Hepatocyte (in vitro differentiated cells): ENCODE measurements around the gene GPR78. TPM values are rescaled to one million over a fixed set of nuclear protein-coding genes. Genes with fewer than 3 reads are reported as not detected.
A peak's percentile ranks its signal among the peaks of the same experiment; 100 is the strongest.

Source experiments
- DNase-seq: peaks from one replicate; pipeline ENCODE4 v3.0.0-alpha.2; 2016; ENCODE audit warnings: low spot score
- H2AFZ ChIP-seq: fragments of 200-600 bp; sonication (generic); 2 replicates; pipeline ENCODE4 v1.6.0; 2016; ENCODE audit warnings: antibody characterized with exemption, mild to moderate bottlenecking
- H3K27ac ChIP-seq: fragments of 200-600 bp; sonication (generic); 2 replicates; pipeline ENCODE4 v1.5.1; 2016; ENCODE audit warnings: mild to moderate bottlenecking
- H3K27me3 ChIP-seq: fragments of 200-600 bp; sonication (generic); 2 replicates; pipeline ENCODE4 v1.6.1; 2016
- H3K36me3 ChIP-seq: fragments of 200-600 bp; sonication (generic); replicated peaks from 2 replicates; pipeline ENCODE4 v1.5.1; 2016; ENCODE audit warnings: low read depth; ENCODE audit not compliant: insufficient read depth
- H3K4me1 ChIP-seq: fragments of 200-600 bp; sonication (generic); 2 replicates; pipeline ENCODE4 v1.5.1; 2016; ENCODE audit warnings: mild to moderate bottlenecking, moderate library complexity; ENCODE audit not compliant: insufficient read depth
- H3K4me2 ChIP-seq: fragments of 200-600 bp; sonication (generic); 2 replicates; pipeline ENCODE4 v1.6.0; 2016
- H3K4me3 ChIP-seq: fragments of 200-600 bp; sonication (generic); 2 replicates; pipeline ENCODE4 v1.5.1; 2016; ENCODE audit warnings: mild to moderate bottlenecking
- H3K79me2 ChIP-seq: fragments of 200-600 bp; sonication (generic); 2 replicates; pipeline ENCODE4 v1.6.0; 2017; ENCODE audit warnings: mild to moderate bottlenecking
- H3K9me2 ChIP-seq: fragments of 200-600 bp; sonication (generic); replicated peaks from 2 replicates; pipeline ENCODE4 v1.6.0; 2017; ENCODE audit warnings: mild to moderate bottlenecking; ENCODE audit not compliant: insufficient read depth
- H3K9me3 ChIP-seq: fragments of 200-600 bp; sonication (generic); 2 replicates; pipeline ENCODE4 v1.5.1; 2016; ENCODE audit warnings: low read depth, mild to moderate bottlenecking
- H4K20me1 ChIP-seq: fragments of 200-600 bp; sonication (generic); 2 replicates; pipeline ENCODE4 v1.6.0; 2016; ENCODE audit warnings: mild to moderate bottlenecking; ENCODE audit not compliant: insufficient read depth, poor library complexity, severe bottlenecking
- CTCF ChIP-seq: fragments of 200-600 bp; sonication (generic); IDR thresholded peaks from 2 replicates; pipeline ENCODE4 v1.5.1; 2016; ENCODE audit warnings: antibody characterized with exemption, mild to moderate bottlenecking; ENCODE audit not compliant: poor library complexity
- EZH2 ChIP-seq: fragments of 200-600 bp; sonication (generic); IDR thresholded peaks from 2 replicates; pipeline ENCODE4 v1.6.1; 2016; ENCODE audit warnings: antibody characterized with exemption, mild to moderate bottlenecking, borderline replicate concordance
- EZH2phosphoT487 ChIP-seq: fragments of 200-600 bp; sonication (generic); IDR thresholded peaks from one replicate; pipeline ENCODE4 v1.6.1; 2018; ENCODE audit warnings: antibody characterized with exemption, mild to moderate bottlenecking, low read depth, moderate library complexity; ENCODE audit not compliant: unreplicated experiment, severe bottlenecking
- WGBS: methylation state at CpG from one replicate; pipeline ENCODE4 v1.1.6; 2016; ENCODE audit warnings: low lambda C conversion rate; ENCODE audit errors: missing lambda C conversion rate; 5-methylcytosine and 5-hydroxymethylcytosine counted together
- polyA plus RNA-seq: library from polyadenylated mRNA; unstranded; fragments of >200 nt; fragmentation: Nextera tagmentation; extraction: Ambion mirVana; gene quantifications from 2 replicates; pipeline ENCODE4 v1.2.1, GENCODE V29; 2016
- total RNA-seq: library from RNA; depleted of rRNA; stranded (reverse); fragments of >200 nt; gene quantifications from 2 replicates; pipeline ENCODE4 v1.2.3, GENCODE V29; 2014

GPR78 gene
- total and polyA plus RNA-seq, 2 experiments from 2014 or later: 0.28 to 1.0 TPM

DNA sequence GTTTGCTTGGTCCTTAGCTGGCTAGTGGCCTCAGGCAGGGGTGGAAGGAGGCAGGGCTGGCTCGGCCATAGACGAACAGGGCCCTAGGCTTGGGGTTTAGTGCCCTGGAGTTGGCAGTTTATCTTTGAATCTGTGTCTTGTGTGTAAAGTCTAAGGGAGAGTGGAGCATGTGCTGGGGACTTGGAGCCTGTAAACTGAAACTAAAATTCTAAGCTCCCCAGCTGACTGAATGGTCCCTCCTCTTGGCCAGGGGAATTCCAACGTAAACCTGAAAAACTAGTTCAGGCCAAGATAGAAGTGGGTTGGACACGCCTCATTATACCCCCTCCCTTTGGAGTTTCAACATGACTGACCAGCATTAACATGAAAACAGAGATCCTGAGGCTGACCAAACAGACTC lies 46.1 kb upstream of the GPR78 start:
- 8% methylated on average over 4 of the region's 4 CpGs for whole genome bisulfite sequencing
- DNase-seq: peak; percentile 89
- H3K79me2 ChIP-seq: no peaks in the 10 kb centered on the region
- peaks cover 17% of the 10 kb centered on the region for H3K4me1 ChIP-seq
- H2AFZ ChIP-seq: no peak overlapping the region
- H3K36me3 ChIP-seq: no peaks in the 10 kb centered on the region
- TF ChIP-seq CTCF: no peak
- no peak for TF ChIP-seq EZH2phosphoT487
- no peak for TF ChIP-seq EZH2
- no peaks in the 10 kb centered on the region for H3K27me3 ChIP-seq
- no peaks in the 10 kb centered on the region for H3K9me3 ChIP-seq
- peak overlapping the region; percentile 92 for H3K27ac ChIP-seq
- H3K9me2 ChIP-seq: no peaks in the 10 kb centered on the region
- no peaks in the 10 kb centered on the region for H4K20me1 ChIP-seq
- H3K4me2 ChIP-seq: peak overlapping the region; percentile 62
- no peak overlapping the region for H3K4me3 ChIP-seq

DNA sequence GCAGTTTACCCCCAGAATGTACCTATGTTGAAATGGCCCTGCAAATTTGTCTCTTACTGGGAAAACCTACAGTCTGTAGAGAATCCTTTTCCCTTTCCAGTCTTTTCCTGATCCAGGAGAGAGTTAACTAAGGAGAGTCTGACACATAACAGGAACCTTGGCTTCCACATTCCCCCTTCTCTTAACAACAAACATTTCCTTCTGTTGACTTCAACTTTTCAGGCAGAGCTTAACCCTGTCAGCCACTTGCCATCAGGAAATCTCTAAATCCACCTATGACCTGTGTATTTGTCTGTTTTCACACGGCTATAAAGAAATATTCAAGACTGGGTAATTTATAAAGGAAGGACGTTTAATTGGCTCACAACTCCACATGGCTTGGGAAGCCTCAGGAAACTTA lies 45.6 kb upstream of the GPR78 start:
- Histone ChIP-seq H3K27ac (peak overlapping the region; percentile 86), H3K4me3 (no peak overlapping the region), H3K9me2 (no peaks in the 10 kb centered on the region), H3K9me3 (no peaks in the 10 kb centered on the region), H3K36me3 (no peaks in the 10 kb centered on the region), H3K4me1 (peaks cover 17% of the 10 kb centered on the region), H3K4me2 (peak overlapping the region; percentile 35), H4K20me1 (no peaks in the 10 kb centered on the region), H3K27me3 (no peaks in the 10 kb centered on the region), H2AFZ (no peak overlapping the region), H3K79me2 (no peaks in the 10 kb centered on the region)
- 27% methylated on average over 2 of the region's 2 CpGs for WGBS
- no peak for DNase-seq
- TF ChIP-seq EZH2phosphoT487: no peak
- TF ChIP-seq CTCF: no peak
- no peak for TF ChIP-seq EZH2

DNA sequence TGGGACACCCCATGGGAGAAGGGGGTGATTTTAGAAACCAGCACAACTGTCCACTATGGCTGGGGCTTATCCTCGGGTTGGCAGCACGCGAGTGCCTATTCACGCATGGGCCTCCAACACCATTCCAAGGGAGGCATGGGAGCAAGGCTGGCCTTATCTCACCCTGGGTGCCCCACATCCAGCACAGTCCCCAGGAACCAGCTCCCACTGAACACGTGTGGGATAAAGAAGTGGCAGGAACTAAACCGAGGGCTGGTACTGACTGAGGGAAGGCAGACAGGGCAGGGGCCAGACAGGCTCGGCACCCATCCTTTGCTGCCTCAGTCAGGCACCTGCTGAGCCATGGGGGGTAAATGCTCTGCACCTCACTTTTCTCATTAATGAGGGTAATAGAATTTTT lies 43.7 kb upstream of the GPR78 start:
- no peaks in the 10 kb centered on the region for H3K36me3 ChIP-seq
- no peaks in the 10 kb centered on the region for H3K27me3 ChIP-seq
- H3K4me2 ChIP-seq: no peak overlapping the region
- TF ChIP-seq EZH2: no peak
- TF ChIP-seq EZH2phosphoT487: no peak
- no peak for TF ChIP-seq CTCF
- no peak overlapping the region for H3K27ac ChIP-seq
- no peaks in the 10 kb centered on the region for H3K79me2 ChIP-seq
- no peaks in the 10 kb centered on the region for H3K9me3 ChIP-seq
- WGBS: 98% methylated on average over 7 of the region's 7 CpGs
- no peak overlapping the region for H2AFZ ChIP-seq
- no peak overlapping the region for H3K4me3 ChIP-seq
- peaks cover 17% of the 10 kb centered on the region for H3K4me1 ChIP-seq
- no peaks in the 10 kb centered on the region for H3K9me2 ChIP-seq
- no peak for DNase-seq
- no peaks in the 10 kb centered on the region for H4K20me1 ChIP-seq

DNA sequence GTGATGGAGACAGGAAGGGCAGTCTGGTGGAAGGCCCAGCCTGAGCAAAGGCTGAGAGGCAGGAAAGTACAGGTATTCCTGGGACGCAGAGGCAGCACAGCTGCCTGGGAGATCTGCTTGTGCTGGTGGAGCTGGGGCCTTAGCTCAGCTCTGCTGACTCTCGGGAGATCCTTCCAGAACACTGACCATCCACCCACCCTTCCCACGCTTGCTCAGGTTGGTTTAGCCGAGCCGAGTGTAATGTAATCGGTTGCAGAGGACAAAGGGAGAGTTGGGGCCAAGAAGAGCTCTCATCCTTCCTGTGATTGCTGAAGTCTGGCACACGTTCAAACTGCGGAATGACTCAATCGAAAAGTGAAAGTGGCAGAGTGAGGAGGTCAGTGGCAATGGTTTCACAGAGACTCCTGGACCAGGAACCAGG lies 43.1 kb upstream of the GPR78 start:
- TF ChIP-seq EZH2phosphoT487: no peak
- no peak for TF ChIP-seq EZH2
- H3K4me1 ChIP-seq: peaks cover 17% of the 10 kb centered on the region
- WGBS: 45% methylated on average over 9 of the region's 9 CpGs
- no peaks in the 10 kb centered on the region for H3K79me2 ChIP-seq
- H4K20me1 ChIP-seq: no peaks in the 10 kb centered on the region
- DNase-seq: peak; percentile 73
- no peak overlapping the region for H3K4me2 ChIP-seq
- H3K9me3 ChIP-seq: no peaks in the 10 kb centered on the region
- no peak overlapping the region for H2AFZ ChIP-seq
- H3K36me3 ChIP-seq: no peaks in the 10 kb centered on the region
- H3K27ac ChIP-seq: no peak overlapping the region
- no peaks in the 10 kb centered on the region for H3K27me3 ChIP-seq
- no peaks in the 10 kb centered on the region for H3K9me2 ChIP-seq
- H3K4me3 ChIP-seq: no peak overlapping the region
